ENCODE results near the gene CSDE1. TPM values are rescaled to one million over a fixed set of nuclear protein-coding genes. Genes with fewer than 3 reads are reported as not detected.

Gene CSDE1
- total and polyA plus RNA-seq, 10 donors, result 102 to 1,126 (median 426) TPM

DNA sequence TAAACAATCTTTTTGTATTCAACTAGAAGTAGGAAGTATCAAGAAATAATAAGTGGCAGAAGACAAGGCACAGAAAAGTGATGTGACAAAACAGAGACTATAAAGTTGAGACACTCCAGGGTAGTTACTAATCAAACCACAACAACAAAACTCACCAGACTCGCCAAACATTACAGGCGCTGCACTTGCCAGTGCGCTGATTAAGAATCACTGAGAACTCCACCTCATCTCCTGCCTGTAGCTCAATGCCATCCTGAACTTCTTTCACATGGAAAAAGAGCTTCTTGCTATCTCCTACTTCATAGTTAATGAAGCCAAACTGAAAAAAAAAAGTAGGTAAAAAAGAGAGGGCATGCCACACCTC, 38.4 kb downstream of the CSDE1 start:
- intact Hi-C loops (cut with DNase I; ENCODE audit: low total_unique reads), result loop anchor here (5.0 to 10.0 kb wide), 2 partner anchors 38 to 135 kb away; partner anchors contain the start of genes BCAS2 and CSDE1
- no peak for DNase-seq
- TF ChIP-seq, protein P1, sequence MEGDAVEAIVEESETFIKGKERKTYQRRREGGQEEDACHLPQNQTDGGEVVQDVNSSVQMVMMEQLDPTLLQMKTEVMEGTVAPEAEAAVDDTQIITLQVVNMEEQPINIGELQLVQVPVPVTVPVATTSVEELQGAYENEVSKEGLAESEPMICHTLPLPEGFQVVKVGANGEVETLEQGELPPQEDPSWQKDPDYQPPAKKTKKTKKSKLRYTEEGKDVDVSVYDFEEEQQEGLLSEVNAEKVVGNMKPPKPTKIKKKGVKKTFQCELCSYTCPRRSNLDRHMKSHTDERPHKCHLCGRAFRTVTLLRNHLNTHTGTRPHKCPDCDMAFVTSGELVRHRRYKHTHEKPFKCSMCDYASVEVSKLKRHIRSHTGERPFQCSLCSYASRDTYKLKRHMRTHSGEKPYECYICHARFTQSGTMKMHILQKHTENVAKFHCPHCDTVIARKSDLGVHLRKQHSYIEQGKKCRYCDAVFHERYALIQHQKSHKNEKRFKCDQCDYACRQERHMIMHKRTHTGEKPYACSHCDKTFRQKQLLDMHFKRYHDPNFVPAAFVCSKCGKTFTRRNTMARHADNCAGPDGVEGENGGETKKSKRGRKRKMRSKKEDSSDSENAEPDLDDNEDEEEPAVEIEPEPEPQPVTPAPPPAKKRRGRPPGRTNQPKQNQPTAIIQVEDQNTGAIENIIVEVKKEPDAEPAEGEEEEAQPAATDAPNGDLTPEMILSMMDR (IDR thresholded peaks at IDR 0.05 in 8 of 11, conservative IDR thresholded peaks at IDR 0.05 in 3 of 11), result no peak
- TF ChIP-seq POLR2AphosphoS5 (IDR thresholded peaks at IDR 0.05), result no peak
- no peak for TF ChIP-seq POLR2A (IDR thresholded peaks at IDR 0.05)
- WGBS, 5 donors, result 83 to 89% (median 85%) methylated on average over 3 of the region's 3 CpGs
- Histone ChIP-seq H3K9me3 (no peaks in the 10 kb centered on the region), H3K27me3 (replicated peaks in 1 of 7) (no peaks in the 10 kb centered on the region), H3K36me3 (peaks cover 0 to 84% (median 70%) of the 10 kb centered on the region in 6 donors), H3K4me3 (no peak overlapping the region), H3K4me1 (peaks cover 16 to 32% (median 26%) of the 10 kb centered on the region in 6 donors), H3K27ac (no peak overlapping the region)

DNA sequence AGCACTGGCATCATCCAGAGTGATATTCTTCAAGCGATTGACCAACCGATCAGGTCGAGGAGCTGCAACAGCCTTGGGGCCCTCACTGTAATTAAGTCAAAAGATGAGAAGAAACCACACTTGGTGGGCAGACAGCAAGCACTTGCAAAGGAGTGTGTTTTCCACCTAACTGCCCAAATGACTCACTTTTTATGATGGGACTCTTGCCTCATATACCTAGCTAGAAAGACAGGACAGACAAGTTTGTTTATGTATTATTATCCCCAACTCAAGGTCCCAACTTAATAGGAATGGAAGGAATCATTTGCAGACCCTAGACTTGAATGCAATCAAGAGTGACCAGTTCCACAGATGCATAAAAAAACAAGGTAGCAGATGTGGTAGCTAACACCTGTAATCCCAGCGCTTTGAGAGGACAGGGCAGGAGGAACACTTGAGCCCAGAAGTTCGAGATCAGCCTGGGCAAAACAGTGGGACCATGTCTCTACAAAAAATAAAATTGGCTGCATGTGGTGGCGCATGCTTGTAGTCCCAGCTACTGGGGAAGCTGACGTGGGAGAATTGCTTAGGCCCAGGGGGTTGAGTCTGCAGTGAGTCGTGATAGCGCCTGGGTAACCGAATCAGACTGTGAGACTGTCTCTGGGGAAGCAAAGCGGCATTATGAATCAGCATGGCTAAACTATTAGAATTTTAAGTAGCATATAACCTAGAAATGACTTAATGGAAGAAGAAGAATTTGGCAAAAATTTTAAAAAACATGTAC, 38.9 kb downstream of the CSDE1 start:
- WGBS, 5 donors, result 88 to 91% (median 90%) methylated on average over 11 of the region's 11 CpGs
- TF ChIP-seq POLR2A (IDR thresholded peaks at IDR 0.05) (no peak), POLR2AphosphoS5 (IDR thresholded peaks at IDR 0.05) (no peak)
- TF ChIP-seq, protein P1 (IDR thresholded peaks at IDR 0.05 in 8 of 11, conservative IDR thresholded peaks at IDR 0.05 in 3 of 11), result no peak
- Histone ChIP-seq H3K4me1 (peaks cover 17 to 37% (median 29%) of the 10 kb centered on the region in 6 donors), H3K36me3 (peaks cover 0 to 84% (median 65%) of the 10 kb centered on the region in 6 donors), H3K27me3 (replicated peaks in 1 of 7) (no peaks in the 10 kb centered on the region), H3K27ac (no peak overlapping the region), H3K4me3 (no peak overlapping the region), H3K9me3 (no peaks in the 10 kb centered on the region)
- intact Hi-C loops (cut with DNase I; ENCODE audit: low total_unique reads), result loop anchor here (5.0 to 10.0 kb wide), 2 partner anchors 38 to 134 kb away; partner anchors contain the start of genes BCAS2 and CSDE1
- DNase-seq, result no peak

DNA sequence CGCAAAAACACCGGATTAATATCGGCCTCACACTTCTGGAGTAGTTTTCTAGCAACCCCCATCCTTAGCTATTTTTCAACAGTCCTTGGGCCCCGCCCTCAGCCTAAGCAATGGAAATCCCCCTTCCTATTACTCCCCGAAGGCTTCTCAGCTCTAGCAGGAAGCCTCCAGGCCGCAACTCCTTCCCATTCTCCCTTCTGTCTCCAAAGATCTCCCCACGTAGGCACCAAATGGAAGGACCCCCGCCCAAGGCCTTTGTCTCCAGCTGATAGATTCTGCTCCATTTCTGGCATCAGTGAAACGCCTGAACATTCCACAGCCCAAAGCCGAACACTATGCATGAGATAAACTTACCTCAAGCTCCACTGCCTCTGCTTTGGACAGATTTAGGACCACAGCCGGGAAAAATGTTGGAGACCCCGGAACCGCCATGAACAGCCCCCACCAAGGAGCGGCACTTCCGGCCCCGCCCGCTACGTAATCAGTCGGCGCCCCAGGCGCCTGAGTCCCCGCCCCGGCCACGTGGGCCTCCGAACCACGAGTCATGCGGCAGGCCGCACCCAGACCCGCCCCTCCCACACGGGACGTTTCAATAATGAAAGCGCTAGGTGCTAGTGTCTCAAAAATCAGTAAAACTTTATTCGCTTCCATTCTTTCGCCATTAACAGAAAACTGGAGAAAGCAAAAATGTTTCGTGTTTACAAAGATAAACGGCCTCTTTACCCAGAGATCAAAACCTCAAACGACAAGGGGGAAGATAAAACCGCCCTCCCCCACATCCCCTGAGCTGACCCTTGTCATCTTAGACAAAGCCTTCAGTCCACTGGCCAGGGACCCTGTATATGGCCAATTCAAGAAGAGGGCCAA, 41.2 kb downstream of the CSDE1 start, which contains the start of gene NRAS:
NRAS (minus strand) TSS at position 468 of the 867 bp plus-strand sequence. CDS start 611 bp downstream, outside the sequence.
- TF ChIP-seq, protein P1 (IDR thresholded peaks at IDR 0.05 in 8 of 11, conservative IDR thresholded peaks at IDR 0.05 in 3 of 11), result peak in 1 of 11 experiments; percentile 15
- TF ChIP-seq POLR2A (IDR thresholded peaks at IDR 0.05) (peak in 1 of 3 donors; percentile 21), POLR2AphosphoS5 (IDR thresholded peaks at IDR 0.05) (peak; percentile 93 to 97 (median 94))
- WGBS, 5 donors, result 0 to 1% (median 1%) methylated on average over 38 of the region's 38 CpGs
- Histone ChIP-seq H3K4me1 (peaks cover 17 to 57% (median 35%) of the 10 kb centered on the region in 6 donors), H3K9me3 (no peaks in the 10 kb centered on the region), H3K4me3 (peak within 1 kb of the TSS; percentile 73 to 88 (median 78)), H3K27me3 (replicated peaks in 1 of 7) (no peaks in the 10 kb centered on the region), H3K27ac (peak within 1 kb of the TSS; percentile 89 to 95 (median 92)), H3K36me3 (peaks cover 0 to 84% (median 58%) of the 10 kb centered on the region in 6 donors)
- peak; percentile 98 for DNase-seq
- intact Hi-C loops (cut with DNase I; ENCODE audit: low total_unique reads), result loop anchor here (5.0 to 10.0 kb wide), 2 partner anchors 41 to 132 kb away; partner anchors contain the start of genes BCAS2 and CSDE1

Data from spleen (tissue), 11 donors.